B cell (primary cell): Measurements from ENCODE around the gene MYRFL. TPM values are rescaled to one million over a fixed set of nuclear protein-coding genes. Genes with fewer than 3 reads are reported as not detected.

Source experiments
- ATAC-seq: fragments of 200-7000 bp; cut with Tn5 transposase; one replicate; pipeline ENCODE4 v1.10.0; 2021; ENCODE audit warnings: low read depth, mild to moderate bottlenecking, moderate number of reproducible peaks, moderate library complexity
- CTCF ChIA-PET: fragments of 350-600 bp; sonication (Branson Sonifier 250); formaldehyde crosslinking; loops from one replicate; lab custom pipeline; 2021; ENCODE audit warnings: antibody characterized with exemption, inconsistent platforms; lab: Charles Lee
- POLR2A ChIA-PET: fragments of 350-600 bp; sonication (Branson Sonifier 250); formaldehyde crosslinking; loops from one replicate; lab custom pipeline; 2021; ENCODE audit warnings: antibody characterized with exemption; lab: Charles Lee
- DNase-seq: peaks from one replicate; pipeline ENCODE4 v3.0.0; 2013
- H2AFZ ChIP-seq: 2 replicates; pipeline ENCODE4 v1.6.1; 2012; ENCODE audit warnings: mild to moderate bottlenecking, low read depth, low read length; ENCODE audit not compliant: insufficient read depth, poor library complexity, severe bottlenecking
- H3K27ac ChIP-seq, 2 donors: 1 replicate in 1 of 2; 2 replicates in 1 of 2; pipeline ENCODE4 v1.5.1; 2012 to 2013; ENCODE audit warnings: low read length in 2 of 2, mild to moderate bottlenecking in 2 of 2, moderate library complexity in 1 of 2
- H3K27me3 ChIP-seq, 4 experiments: fragments of 200-600 bp in 1 of 4; sonication (generic) in 1 of 4; replicated peaks in 1 of 4; 1 replicate in 2 of 4; 2 replicates in 2 of 4; pipeline versions ENCODE4 v1.6.1 to v1.7.0; 2013 to 2016; ENCODE audit warnings: low read length in 3 of 4, mild to moderate bottlenecking in 2 of 4, mixed read lengths in 1 of 4, moderate library complexity in 1 of 4; ENCODE audit not compliant: insufficient read depth in 4 of 4, control insufficient read depth in 3 of 4; ENCODE audit errors: control extremely low read depth in 1 of 4
- H3K36me3 ChIP-seq, 2 experiments: replicated peaks in 1 of 2; 1 replicate in 1 of 2; 2 replicates in 1 of 2; pipeline versions ENCODE4 v1.6.1 to v1.7.1; 2013; ENCODE audit warnings: low read length in 1 of 2; ENCODE audit not compliant: insufficient read depth in 2 of 2, control insufficient read depth in 1 of 2; ENCODE audit errors: control extremely low read depth in 1 of 2, extremely low read depth in 1 of 2
- H3K4me1 ChIP-seq, 2 donors: fragments of 200-600 bp in 1 of 2; sonication (generic) in 1 of 2; 1 replicate in 1 of 2; 2 replicates in 1 of 2; pipeline versions ENCODE4 v1.5.1 to v1.6.1; 2013 to 2017; ENCODE audit warnings: low read length in 2 of 2; ENCODE audit not compliant: control insufficient read depth in 2 of 2, insufficient read depth in 2 of 2
- H3K4me2 ChIP-seq: replicated peaks from 2 replicates; pipeline ENCODE3; 2012; ENCODE audit warnings: mild to moderate bottlenecking, low read depth, low read length; ENCODE audit not compliant: poor library complexity, severe bottlenecking
- H3K4me3 ChIP-seq, 5 experiments: fragments of 200-600 bp in 1 of 5; sonication (generic) in 1 of 5; 1 replicate in 3 of 5; 2 replicates in 2 of 5; pipeline versions ENCODE4 v1.5.1 to v1.7.0; 2011 to 2016; ENCODE audit warnings: low read length in 4 of 5, mild to moderate bottlenecking in 4 of 5, low read depth in 2 of 5, control low read depth in 1 of 5, moderate library complexity in 1 of 5; ENCODE audit not compliant: insufficient read depth in 1 of 5; ENCODE audit errors: control extremely low read depth in 1 of 5, extremely low read depth in 1 of 5
- H3K79me2 ChIP-seq: fragments of 200-600 bp; sonication (generic); one replicate; pipeline ENCODE4 v1.6.0; 2016; ENCODE audit warnings: low read length; ENCODE audit not compliant: control insufficient read depth, insufficient read depth
- H3K9ac ChIP-seq: fragments of 200-600 bp; sonication (generic); 2 replicates; pipeline ENCODE4 v1.6.1; 2017; ENCODE audit warnings: mild to moderate bottlenecking, low read length, moderate library complexity
- H3K9me3 ChIP-seq, 3 donors: one replicate each; pipeline versions ENCODE4 v1.6.1 to v1.7.1; 2013; ENCODE audit warnings: low read length in 2 of 3; ENCODE audit not compliant: control insufficient read depth in 2 of 3, insufficient read depth in 1 of 3; ENCODE audit errors: control extremely low read depth in 1 of 3
- H4K20me1 ChIP-seq: 2 replicates; pipeline ENCODE4 v1.6.0; 2012; ENCODE audit warnings: mild to moderate bottlenecking, low read length; ENCODE audit not compliant: insufficient read depth, control insufficient read depth, poor library complexity, severe bottlenecking
- H3K27ac Mint-ChIP-seq: one replicate; pipeline ENCODE4 v1.8.0; 2021; ENCODE audit warnings: mixed read lengths
- H3K27me3 Mint-ChIP-seq: one replicate; pipeline ENCODE4 v1.8.0; 2021; ENCODE audit warnings: mixed read lengths
- H3K4me1 Mint-ChIP-seq: one replicate; pipeline ENCODE4 v1.8.0; 2021; ENCODE audit warnings: mixed read lengths
- H3K4me3 Mint-ChIP-seq: one replicate; pipeline ENCODE4 v1.8.0; 2021; ENCODE audit warnings: mixed read lengths
- H3K9me3 Mint-ChIP-seq: one replicate; pipeline ENCODE4 v1.8.0; 2022; ENCODE audit warnings: mixed read lengths; ENCODE audit not compliant: insufficient read depth
- EZH2 ChIP-seq: IDR thresholded peaks from 2 replicates; pipeline ENCODE4 v1.6.1; 2012; ENCODE audit warnings: borderline replicate concordance, low read depth, mild to moderate bottlenecking, moderate library complexity, low read length; ENCODE audit not compliant: insufficient read depth, poor library complexity, severe bottlenecking
- WGBS: methylation state at CpG from one replicate; pipeline ENCODE4 v1.1.5; 2013; ENCODE audit warnings: missing lambda C conversion rate; ENCODE audit not compliant: insufficient coverage; 5-methylcytosine and 5-hydroxymethylcytosine counted together
- intact Hi-C: fragments of 100-400 bp; cut with micrococcal nuclease; formaldehyde crosslinking; loops from one replicate; pipeline ENCODE4 v1.10.0; 2022
- polyA plus RNA-seq: library from polyadenylated mRNA; depleted of rRNA; stranded (reverse); fragments of >200 nt; gene quantifications from 2 replicates; pipeline ENCODE4 v1.2.3, GENCODE V29; 2012
- total RNA-seq, 2 donors: library from RNA; stranded (reverse); fragments of 120-200 nt in 1 of 2; gene quantifications; 1 replicate in 1 of 2; 2 replicates in 1 of 2; pipeline versions ENCODE4 v1.2.3 to v1.2.4, GENCODE V29; 2013 to 2022
- TF ChIP-seq, protein P1 (sequence below): fragments of 200-600 bp; IDR thresholded peaks from one replicate; pipeline ENCODE4 v1.8.0; 2022; ENCODE audit warnings: antibody characterized with exemption, mild to moderate bottlenecking

MYRFL gene
- total and polyA plus RNA-seq, 2 donors (not counting 1 experiment from before 2014, with no cell fraction given) = 0.28 TPM; not detected in 1

DNA sequence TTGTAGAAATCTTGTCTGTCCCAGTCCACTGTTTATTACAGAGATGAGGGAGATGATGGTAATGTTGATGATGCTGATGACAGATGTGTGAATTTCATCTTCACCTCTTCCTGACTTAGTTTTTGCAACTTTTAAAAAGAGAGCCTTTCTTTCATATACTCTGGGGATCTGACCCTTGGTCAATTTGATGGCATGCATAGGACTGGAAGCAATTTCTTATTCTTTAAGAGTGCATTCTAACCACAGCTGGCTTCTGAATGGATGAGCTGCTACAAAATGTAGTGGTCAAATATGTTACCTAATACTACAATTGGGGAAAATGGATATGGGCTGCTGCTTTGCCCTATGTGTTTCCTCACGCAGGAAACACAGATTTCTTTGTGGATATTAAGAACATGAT is 80.8 kb downstream of the MYRFL start:
- Histone ChIP-seq H3K9me3 (no peaks in the 10 kb centered on the region), H3K27me3 (no peaks in the 10 kb centered on the region), H3K9ac (no peak overlapping the region), H3K36me3 (no peaks in the 10 kb centered on the region), H2AFZ (peak overlapping the region; percentile 8), H3K4me1 (peaks cover 8 to 31% of the 10 kb centered on the region in 2 donors), H3K4me3 (no peak overlapping the region), H4K20me1 (no peaks in the 10 kb centered on the region), H3K4me2 (no peak overlapping the region), H3K27ac (no peak overlapping the region), H3K79me2 (no peaks in the 10 kb centered on the region)
- Mint-ChIP-seq H3K9me3 (no peaks in the 10 kb centered on the region), H3K4me3 (no peak overlapping the region), H3K4me1 (peaks cover 12% of the 10 kb centered on the region), H3K27ac (no peak overlapping the region), H3K27me3 (no peaks in the 10 kb centered on the region)
- ATAC-seq = no peak
- TF ChIP-seq, protein P1, sequence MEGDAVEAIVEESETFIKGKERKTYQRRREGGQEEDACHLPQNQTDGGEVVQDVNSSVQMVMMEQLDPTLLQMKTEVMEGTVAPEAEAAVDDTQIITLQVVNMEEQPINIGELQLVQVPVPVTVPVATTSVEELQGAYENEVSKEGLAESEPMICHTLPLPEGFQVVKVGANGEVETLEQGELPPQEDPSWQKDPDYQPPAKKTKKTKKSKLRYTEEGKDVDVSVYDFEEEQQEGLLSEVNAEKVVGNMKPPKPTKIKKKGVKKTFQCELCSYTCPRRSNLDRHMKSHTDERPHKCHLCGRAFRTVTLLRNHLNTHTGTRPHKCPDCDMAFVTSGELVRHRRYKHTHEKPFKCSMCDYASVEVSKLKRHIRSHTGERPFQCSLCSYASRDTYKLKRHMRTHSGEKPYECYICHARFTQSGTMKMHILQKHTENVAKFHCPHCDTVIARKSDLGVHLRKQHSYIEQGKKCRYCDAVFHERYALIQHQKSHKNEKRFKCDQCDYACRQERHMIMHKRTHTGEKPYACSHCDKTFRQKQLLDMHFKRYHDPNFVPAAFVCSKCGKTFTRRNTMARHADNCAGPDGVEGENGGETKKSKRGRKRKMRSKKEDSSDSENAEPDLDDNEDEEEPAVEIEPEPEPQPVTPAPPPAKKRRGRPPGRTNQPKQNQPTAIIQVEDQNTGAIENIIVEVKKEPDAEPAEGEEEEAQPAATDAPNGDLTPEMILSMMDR = no peak
- TF ChIP-seq EZH2 = no peak
- CTCF ChIA-PET = interaction anchor here (1.0 to 8.1 kb wide), 3 partner anchors 26 to 823 kb away, joined by 3 to 117 read pairs (median 7); no protein-coding TSS in a partner anchor
- DNase-seq = no peak
- POLR2A ChIA-PET = no interaction called here
- 100% methylated on average over 1 of the region's 1 CpG for WGBS
- intact Hi-C loops = loop anchor here (1.0 kb wide), 1 partner anchor 672 kb away; no protein-coding TSS in a partner anchor

DNA sequence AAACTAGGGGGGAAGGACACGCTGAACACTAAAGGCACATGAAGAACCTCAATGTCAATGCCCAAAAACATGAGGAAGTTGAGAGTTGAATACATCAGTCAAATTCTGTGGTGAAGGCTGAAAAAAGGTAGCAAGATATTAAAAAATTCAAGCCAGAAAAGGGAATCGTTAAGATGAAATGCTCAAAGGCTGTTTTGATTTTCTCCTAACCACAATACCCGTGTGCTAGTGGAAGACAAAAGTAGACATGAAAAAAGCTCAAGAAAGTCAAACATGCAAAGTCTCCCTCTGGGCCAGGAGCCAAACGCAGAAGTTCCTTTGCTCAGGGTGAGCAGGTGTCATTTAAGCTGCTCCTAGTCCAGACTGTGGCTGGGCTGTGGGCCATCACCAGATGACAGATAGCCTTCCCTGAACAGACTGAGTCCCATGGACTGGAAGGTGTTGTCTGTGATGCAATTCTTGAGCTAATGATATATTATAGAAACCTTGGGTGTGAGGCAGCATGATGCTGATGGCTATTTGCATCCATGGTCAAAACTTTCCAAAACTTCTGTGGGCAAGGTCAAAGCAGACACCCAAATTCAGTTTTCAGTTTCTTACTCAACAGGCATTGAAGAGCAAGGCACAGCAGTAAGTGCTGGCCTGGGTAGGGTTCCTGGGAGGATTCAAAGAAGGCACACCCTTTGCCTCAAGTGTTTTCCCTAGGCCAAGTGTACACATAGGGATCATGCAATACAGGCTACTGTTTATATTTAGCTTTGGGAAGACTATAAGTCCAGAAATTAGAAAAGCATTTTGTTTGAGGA is 81.6 kb downstream of the MYRFL start:
- POLR2A ChIA-PET = no interaction called here
- no peaks in the 10 kb centered on the region for H4K20me1 ChIP-seq
- Mint-ChIP-seq H3K27ac (no peak overlapping the region), H3K27me3 (no peaks in the 10 kb centered on the region), H3K9me3 (no peaks in the 10 kb centered on the region), H3K4me1 (peaks cover 12% of the 10 kb centered on the region), H3K4me3 (no peak overlapping the region)
- DNase-seq (peak; percentile 44), ATAC-seq (no peak)
- no peak overlapping the region for H3K9ac ChIP-seq
- H3K4me3 ChIP-seq = no peak overlapping the region
- TF ChIP-seq EZH2 = no peak
- TF ChIP-seq, protein P1 = no peak
- H2AFZ ChIP-seq = peak overlapping the region; percentile 8
- H3K9me3 ChIP-seq = no peaks in the 10 kb centered on the region
- CTCF ChIA-PET = interaction anchor here (1.0 to 1.4 kb wide), 2 partner anchors 27 to 670 kb away, joined by 3 to 6 read pairs; no protein-coding TSS in a partner anchor
- peaks cover 8 to 31% of the 10 kb centered on the region in 2 donors for H3K4me1 ChIP-seq
- intact Hi-C loops = no loop called here
- H3K27ac ChIP-seq = no peak overlapping the region
- H3K36me3 ChIP-seq = no peaks in the 10 kb centered on the region
- H3K79me2 ChIP-seq = no peaks in the 10 kb centered on the region
- H3K4me2 ChIP-seq = peak overlapping the region; percentile 1
- WGBS = 2% methylated on average over 3 of the region's 4 CpGs
- H3K27me3 ChIP-seq = no peaks in the 10 kb centered on the region
